GM10248 (cell line): ENCODE data around the gene MAD2L1BP.
"Not testable (repeated sequence)": the region's sequence is repeated elsewhere in the genome, so short reads cannot be mapped to it uniquely, and the experiment has no call there.

Source experiments
- CTCF ChIA-PET: fragments of 300-600 bp; sonication (Branson Sonifier 250); formaldehyde crosslinking; extraction: SDS; loops from one replicate; lab custom pipeline; 2021; ENCODE audit warnings: antibody characterized with exemption; lab: Yijun Ruan, JAX
- POLR2A ChIA-PET: fragments of 350-650 bp; sonication (Branson Sonifier 250); formaldehyde crosslinking; extraction: SDS; loops from one replicate; lab custom pipeline; 2020; ENCODE audit warnings: antibody characterized with exemption; lab: Yijun Ruan, JAX
- DNase-seq: peaks from one replicate; pipeline ENCODE4 v3.0.0; 2012; ENCODE audit errors: extremely low spot score
- CTCF ChIP-seq: IDR thresholded peaks from 2 replicates; pipeline ENCODE4 v1.5.1; 2012; ENCODE audit warnings: mild to moderate bottlenecking, low read depth; ENCODE audit errors: extremely low read depth, missing control alignments, control extremely low read depth

MAD2L1BP gene

DNA sequence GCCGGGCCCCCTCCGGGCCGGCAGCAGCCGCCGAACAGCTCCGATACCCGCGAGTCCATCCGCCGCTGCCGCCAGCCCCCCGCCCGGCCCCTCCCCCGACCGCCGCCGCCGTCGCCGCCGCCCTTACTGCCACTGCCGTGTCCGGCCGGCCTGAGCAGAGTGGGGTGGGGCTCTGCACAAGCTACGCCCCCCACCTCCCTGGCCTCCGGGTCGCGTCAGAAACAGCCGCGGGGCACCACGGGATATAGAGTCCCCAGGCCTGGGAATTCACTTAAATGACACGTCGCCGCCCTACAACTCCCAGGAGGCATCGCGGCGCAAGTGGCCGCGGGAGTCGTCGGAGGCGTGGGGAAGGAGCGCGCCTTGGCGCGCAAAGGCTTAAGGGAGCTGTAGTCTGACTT is 6.5 kb upstream of the MAD2L1BP start, which contains the start of gene GTPBP2:
GTPBP2 (minus strand) TSS at position 161 of the 401 bp plus-strand sequence; CDS start at position 59, 102 bp downstream.
- TF ChIP-seq CTCF, result no peak
- CTCF ChIA-PET, result interaction anchor here (0.7 to 2.9 kb wide), 10 partner anchors 12 to 502 kb away, joined by 3 to 18 read pairs (median 4); partner anchors contain the start of gene RSPH9
- peak; percentile 98 for DNase-seq
- POLR2A ChIA-PET, result interaction anchor here (0.5 to 1.2 kb wide), 6 partner anchors 18 to 617 kb away, joined by 3 to 6 read pairs (median 3); partner anchors contain the start of gene HSP90AB1

DNA sequence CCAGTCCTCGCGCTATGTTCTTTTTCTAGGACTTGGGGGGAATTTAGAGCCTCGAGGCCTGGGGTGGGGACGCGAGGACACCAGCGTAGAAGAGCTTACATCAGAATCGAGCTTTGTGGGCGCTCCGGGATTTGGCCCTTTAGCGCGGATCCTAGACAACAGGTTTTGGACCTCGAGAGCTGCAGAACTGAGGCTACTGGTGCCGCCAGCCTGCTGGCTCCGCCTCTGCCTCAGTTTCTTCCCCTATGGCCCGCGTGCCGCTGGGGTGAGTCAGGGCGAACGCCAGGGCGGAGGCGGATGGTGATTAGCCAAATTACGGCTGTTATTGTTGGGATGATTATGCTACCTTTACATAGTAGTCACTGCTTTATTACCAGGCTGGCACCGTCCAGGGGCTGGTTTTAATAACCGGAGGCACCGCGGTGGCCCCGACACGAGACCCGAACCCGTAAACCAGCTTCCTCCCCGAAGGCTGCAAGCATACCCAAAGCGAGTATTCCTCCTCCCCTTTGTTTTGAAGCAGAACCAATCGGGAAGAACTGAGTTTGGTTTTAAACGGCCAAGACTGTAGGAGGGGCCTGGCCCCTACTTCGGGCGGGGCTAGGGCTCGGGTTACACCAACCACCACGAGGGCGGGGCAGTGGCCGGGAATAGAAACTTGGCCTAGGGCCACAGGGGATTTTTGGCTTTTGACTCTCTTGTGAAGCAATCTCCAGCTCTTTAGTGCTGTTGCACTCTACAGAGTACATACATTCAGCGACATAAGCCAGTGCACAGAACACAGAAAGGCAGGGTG is 5.9 kb upstream of the MAD2L1BP start:
- no peak for TF ChIP-seq CTCF
- ChIA-PET CTCF (interaction anchor here (0.7 to 2.9 kb wide), 14 partner anchors 12 to 501 kb away, joined by 3 to 18 read pairs (median 4); partner anchors contain the start of genes RSPH9 and VEGFA), POLR2A (interaction anchor here (0.5 to 1.2 kb wide), 8 partner anchors 19 to 1536 kb away, joined by 3 to 6 read pairs (median 3); partner anchors contain the start of gene HSP90AB1)
- peak; percentile 98 for DNase-seq

- ChIA-PET POLR2A (interaction anchor here (0.6 kb wide), 1 partner anchor 406 kb away, joined by 3 read pairs; no protein-coding TSS in a partner anchor), CTCF (interaction anchor here (0.8 to 2.9 kb wide), 4 partner anchors 13 to 138 kb away, joined by 3 to 18 read pairs (median 6); partner anchors contain the start of gene VEGFA)
- no peak for TF ChIP-seq CTCF
- no peak for DNase-seq
Observed at GRCh38 chr6:43630980-43631619, 4.5 kb upstream of the MAD2L1BP start.

DNA sequence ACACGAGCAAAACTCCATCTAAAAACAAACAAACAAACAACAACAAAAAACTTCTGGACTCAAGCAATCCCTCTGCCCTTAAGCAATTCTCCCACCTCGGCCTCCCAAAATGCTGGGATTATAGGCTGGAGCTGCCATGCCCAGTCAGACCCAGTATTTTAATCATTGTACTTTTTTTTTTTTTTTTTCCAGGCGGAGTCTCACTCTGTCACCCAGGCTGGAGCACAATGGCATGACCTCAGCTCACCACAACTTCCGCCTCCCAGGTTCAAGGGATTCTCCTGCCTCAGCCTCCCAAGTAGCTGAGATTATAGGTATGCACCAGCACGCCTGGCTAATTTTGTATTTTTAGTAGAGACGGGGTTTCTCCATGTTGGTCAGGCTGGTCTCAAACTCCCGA is 2.6 kb upstream of the MAD2L1BP start:
- CTCF ChIA-PET, result interaction anchor here (1.4 kb wide), 1 partner anchor 34 kb away, joined by 3 read pairs; no protein-coding TSS in a partner anchor
- DNase-seq, POLR2A ChIA-PET: not testable (repeated sequence)

- no peak for TF ChIP-seq CTCF
- DNase-seq, result no peak
- POLR2A ChIA-PET, result interaction anchor here (0.5 to 1.2 kb wide), 2 partner anchors 59 to 135 kb away, joined by 3 read pairs; partner anchors contain the start of genes POLH, VEGFA and XPO5
- CTCF ChIA-PET, result interaction anchor here (1.8 to 6.0 kb wide), 2 partner anchors 33 to 444 kb away, joined by 6 to 32 read pairs; no protein-coding TSS in a partner anchor
Observed at GRCh38 chr6:43634702-43635303, 837 bp upstream of the MAD2L1BP start.

- DNase-seq, result no peak
- ChIA-PET POLR2A (interaction anchor here (1.2 kb wide), 1 partner anchor 61 kb away, joined by 3 read pairs; the partner anchor contains the start of genes POLH and XPO5), CTCF (interaction anchor here (1.0 to 6.0 kb wide), 5 partner anchors 9 to 442 kb away, joined by 3 to 32 read pairs (median 6); no protein-coding TSS in a partner anchor)
- TF ChIP-seq CTCF, result no peak
Observed at GRCh38 chr6:43636308-43636659, 644 bp downstream of the MAD2L1BP start.
